CD4-positive, alpha-beta T cell (primary cell): ENCODE results near the gene SLC19A1. TPM values are rescaled to one million over a fixed set of nuclear protein-coding genes. Genes with fewer than 3 reads are reported as not detected.

Experiments used
- ATAC-seq: fragments of 200-7000 bp; cut with Tn5 transposase; one replicate; pipeline ENCODE4 v1.10.0; 2022; ENCODE audit warnings: mild to moderate bottlenecking; ENCODE audit not compliant: poor library complexity
- CTCF ChIA-PET: fragments of 350-600 bp; sonication (Branson Sonifier 250); formaldehyde crosslinking; loops from one replicate; lab custom pipeline; 2021; ENCODE audit warnings: antibody characterized with exemption, inconsistent platforms; lab: Charles Lee
- POLR2A ChIA-PET: fragments of 350-600 bp; sonication (Branson Sonifier 250); formaldehyde crosslinking; loops from one replicate; lab custom pipeline; 2021; ENCODE audit warnings: antibody characterized with exemption, inconsistent platforms; lab: Charles Lee
- DNase-seq, 14 experiments: peaks; one replicate each; pipeline ENCODE4 v3.0.0-alpha.2; 2013 to 2020; ENCODE audit warnings: mixed read lengths in 2 of 14
- H3K27ac ChIP-seq, 2 donors: one replicate each; pipeline versions ENCODE4 v1.5.1 to v1.7.0; 2013; ENCODE audit warnings: low read length in 2 of 2, low read depth in 1 of 2, mild to moderate bottlenecking in 1 of 2
- H3K27me3 ChIP-seq, 2 experiments: 1 replicate in 1 of 2; 2 replicates in 1 of 2; pipeline versions ENCODE4 v1.6.1 to v1.7.0; 2013; ENCODE audit warnings: low read length in 2 of 2, control low read depth in 1 of 2, mild to moderate bottlenecking in 1 of 2, moderate library complexity in 1 of 2; ENCODE audit not compliant: insufficient read depth in 2 of 2, control insufficient read depth in 1 of 2
- H3K36me3 ChIP-seq: one replicate; pipeline ENCODE4 v1.6.1; 2013; ENCODE audit warnings: low read length, control low read depth; ENCODE audit not compliant: insufficient read depth
- H3K4me1 ChIP-seq: one replicate; pipeline ENCODE4 v1.6.1; 2013; ENCODE audit warnings: low read length, control low read depth; ENCODE audit not compliant: insufficient read depth
- H3K4me3 ChIP-seq: one replicate; pipeline ENCODE4 v1.5.1; 2013; ENCODE audit warnings: mild to moderate bottlenecking, low read length, moderate library complexity
- H3K9me3 ChIP-seq, 2 experiments: 1 replicate in 1 of 2; 2 replicates in 1 of 2; pipeline versions ENCODE4 v1.6.1 to v1.7.0; 2013; ENCODE audit warnings: low read length in 2 of 2, mild to moderate bottlenecking in 2 of 2, control low read depth in 1 of 2, moderate library complexity in 1 of 2; ENCODE audit not compliant: control insufficient read depth in 1 of 2, insufficient read depth in 1 of 2
- H3K27ac Mint-ChIP-seq: one replicate; pipeline ENCODE4 v1.8.0; 2020; ENCODE audit warnings: mixed read lengths
- H3K27me3 Mint-ChIP-seq: one replicate; pipeline ENCODE4 v1.8.0; 2021; ENCODE audit warnings: mixed read lengths
- H3K36me3 Mint-ChIP-seq: one replicate; pipeline ENCODE4 v1.8.0; 2021; ENCODE audit warnings: low read depth, mixed read lengths
- H3K4me1 Mint-ChIP-seq: one replicate; pipeline ENCODE4 v1.8.0; 2021; ENCODE audit warnings: low read depth, mixed read lengths
- H3K4me3 Mint-ChIP-seq: one replicate; pipeline ENCODE4 v1.8.0; 2020; ENCODE audit warnings: mild to moderate bottlenecking, mixed read lengths
- H3K9me3 Mint-ChIP-seq: one replicate; pipeline ENCODE4 v1.8.0; 2020; ENCODE audit warnings: mixed read lengths
- intact Hi-C, 2 experiments: fragments of 100-400 bp; cut with DNase I in 1 of 2; cut with micrococcal nuclease in 1 of 2; formaldehyde crosslinking; loops; one replicate each; pipeline versions ENCODE4 v1.15.1 to v1.9.0; 2023 to 2025; cut with DNase I, micrococcal nuclease
- total RNA-seq, 174 experiments: library from RNA in 2 of 174; stranded (reverse) in 2 of 174; gene quantifications; one replicate each; pipeline ENCODE4 v1.2.3 and lab custom pipeline; 2021 to 2026
- TF ChIP-seq, protein P1 (sequence below): fragments of 200-600 bp; IDR thresholded peaks from one replicate; pipeline ENCODE4 v1.8.0; 2022; ENCODE audit warnings: antibody characterized with exemption, mild to moderate bottlenecking

The SLC19A1 gene
- total RNA-seq, 2 experiments from 2014 or later, result 11.5 to 12.0 TPM

GRCh38 chr21:45590246-45590725 lies 48.0 kb upstream of the SLC19A1 start:
- Mint-ChIP-seq H3K27ac (no peak overlapping the region), H3K4me1 (peaks cover 10% of the 10 kb centered on the region), H3K9me3 (peaks cover 8% of the 10 kb centered on the region), H3K4me3 (peak overlapping the region; percentile 58), H3K36me3 (no peaks in the 10 kb centered on the region), H3K27me3 (peaks cover 10% of the 10 kb centered on the region)
- Histone ChIP-seq H3K27ac (no peak overlapping the region), H3K4me3 (peak overlapping the region; percentile 56), H3K4me1 (peaks cover 36% of the 10 kb centered on the region), H3K27me3 (peaks cover 0 to 7% of the 10 kb centered on the region in 2 experiments), H3K36me3 (no peaks in the 10 kb centered on the region), H3K9me3 (peaks cover 0 to 15% of the 10 kb centered on the region in 2 experiments)
- TF ChIP-seq, protein P1, sequence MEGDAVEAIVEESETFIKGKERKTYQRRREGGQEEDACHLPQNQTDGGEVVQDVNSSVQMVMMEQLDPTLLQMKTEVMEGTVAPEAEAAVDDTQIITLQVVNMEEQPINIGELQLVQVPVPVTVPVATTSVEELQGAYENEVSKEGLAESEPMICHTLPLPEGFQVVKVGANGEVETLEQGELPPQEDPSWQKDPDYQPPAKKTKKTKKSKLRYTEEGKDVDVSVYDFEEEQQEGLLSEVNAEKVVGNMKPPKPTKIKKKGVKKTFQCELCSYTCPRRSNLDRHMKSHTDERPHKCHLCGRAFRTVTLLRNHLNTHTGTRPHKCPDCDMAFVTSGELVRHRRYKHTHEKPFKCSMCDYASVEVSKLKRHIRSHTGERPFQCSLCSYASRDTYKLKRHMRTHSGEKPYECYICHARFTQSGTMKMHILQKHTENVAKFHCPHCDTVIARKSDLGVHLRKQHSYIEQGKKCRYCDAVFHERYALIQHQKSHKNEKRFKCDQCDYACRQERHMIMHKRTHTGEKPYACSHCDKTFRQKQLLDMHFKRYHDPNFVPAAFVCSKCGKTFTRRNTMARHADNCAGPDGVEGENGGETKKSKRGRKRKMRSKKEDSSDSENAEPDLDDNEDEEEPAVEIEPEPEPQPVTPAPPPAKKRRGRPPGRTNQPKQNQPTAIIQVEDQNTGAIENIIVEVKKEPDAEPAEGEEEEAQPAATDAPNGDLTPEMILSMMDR, result no peak
- intact Hi-C loops, result loop anchor here in 1 of 2 experiments (1.0 to 10.0 kb wide), 3 partner anchors 48 to 1135 kb away; partner anchors contain the start of genes COL6A1, LRRC3 and SLC19A1
- POLR2A ChIA-PET, result interaction anchor here (1.3 kb wide), 1 partner anchor 34 kb away, joined by 5 read pairs; no protein-coding TSS in a partner anchor
- CTCF ChIA-PET, result interaction anchor here (0.6 to 0.9 kb wide), 2 partner anchors 34 to 36 kb away, joined by 3 read pairs; no protein-coding TSS in a partner anchor
- ATAC-seq (peak; percentile 57), DNase-seq (peak; percentile 65 to 86 (median 72))

GRCh38 chr21:45589686-45590245 lies 47.5 kb upstream of the SLC19A1 start:
- peaks cover 10% of the 10 kb centered on the region for H3K27me3 Mint-ChIP-seq
- ATAC-seq, result no peak
- H3K27ac ChIP-seq, result no peak overlapping the region
- ChIA-PET POLR2A (interaction anchor here (1.3 kb wide), 1 partner anchor 33 kb away, joined by 5 read pairs; no protein-coding TSS in a partner anchor), CTCF (interaction anchor here (0.6 to 0.9 kb wide), 2 partner anchors 34 to 35 kb away, joined by 3 read pairs; no protein-coding TSS in a partner anchor)
- peak overlapping the region; percentile 56 for H3K4me3 ChIP-seq
- peaks cover 10% of the 10 kb centered on the region for H3K4me1 Mint-ChIP-seq
- TF ChIP-seq, protein P1, result no peak
- peaks cover 3 to 15% of the 10 kb centered on the region in 2 experiments for H3K9me3 ChIP-seq
- intact Hi-C loops, result loop anchor here in 1 of 2 experiments (1.0 to 10.0 kb wide), 5 partner anchors 33 to 1135 kb away; partner anchors contain the start of genes COL6A1, LRRC3 and SLC19A1
- H3K9me3 Mint-ChIP-seq, result peaks cover 8% of the 10 kb centered on the region
- H3K36me3 ChIP-seq, result no peaks in the 10 kb centered on the region
- peaks cover 36% of the 10 kb centered on the region for H3K4me1 ChIP-seq
- H3K27me3 ChIP-seq, result peaks cover 0 to 8% of the 10 kb centered on the region in 2 experiments
- peak in 1 of 14 experiments; percentile 17 for DNase-seq
- H3K36me3 Mint-ChIP-seq, result no peaks in the 10 kb centered on the region
- no peak overlapping the region for H3K27ac Mint-ChIP-seq
- H3K4me3 Mint-ChIP-seq, result peak overlapping the region; percentile 6

DNA sequence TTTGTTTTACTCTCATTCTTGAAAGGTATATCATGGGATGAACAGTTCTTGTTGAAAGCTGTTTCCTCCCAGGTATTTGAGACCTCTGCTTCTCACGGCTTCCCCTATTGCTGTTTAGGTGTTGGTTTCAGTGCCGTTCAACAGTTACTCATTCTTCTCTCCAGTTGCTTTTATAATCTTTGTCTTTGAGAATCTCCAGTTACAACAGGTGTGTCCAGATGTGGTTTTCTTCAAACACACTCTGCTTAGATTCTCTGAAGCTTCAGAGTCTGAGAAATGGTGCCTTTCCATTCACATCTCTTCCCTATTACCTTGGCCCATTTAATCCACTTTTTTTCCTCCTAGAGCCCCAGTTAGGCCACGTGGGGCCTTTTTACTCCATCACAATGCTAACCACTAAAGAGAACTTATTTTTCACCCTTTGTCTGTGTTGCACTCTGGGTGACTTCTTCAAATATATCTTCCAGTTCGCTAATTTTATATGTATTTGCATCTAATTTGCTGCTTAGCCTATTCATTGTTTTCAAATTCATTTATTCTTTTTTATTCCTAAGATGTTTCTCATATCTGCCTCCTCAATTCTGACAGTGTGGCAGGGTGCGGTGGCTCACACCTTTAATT lies 46.7 kb upstream of the SLC19A1 start:
- Mint-ChIP-seq H3K27ac (no peak overlapping the region), H3K9me3 (peaks cover 8% of the 10 kb centered on the region), H3K4me1 (peaks cover 7% of the 10 kb centered on the region), H3K4me3 (peak overlapping the region; percentile 38), H3K27me3 (peaks cover 10% of the 10 kb centered on the region), H3K36me3 (no peaks in the 10 kb centered on the region)
- POLR2A ChIA-PET, result no interaction called here
- ATAC-seq, result no peak
- H3K27ac ChIP-seq, result no peak overlapping the region
- H3K36me3 ChIP-seq, result no peaks in the 10 kb centered on the region
- intact Hi-C loops, result loop anchor here in 1 of 2 experiments (2.0 kb wide), 2 partner anchors 32 to 56 kb away; no protein-coding TSS in a partner anchor
- peaks cover 5 to 15% of the 10 kb centered on the region in 2 experiments for H3K9me3 ChIP-seq
- peaks cover 36% of the 10 kb centered on the region for H3K4me1 ChIP-seq
- TF ChIP-seq, protein P1, result no peak
- no peak for DNase-seq
- CTCF ChIA-PET, result interaction anchor here (1.1 kb wide), 1 partner anchor 8 kb away, joined by 5 read pairs; no protein-coding TSS in a partner anchor
- H3K4me3 ChIP-seq, result no peak overlapping the region
- H3K27me3 ChIP-seq, result peaks cover 0 to 10% of the 10 kb centered on the region in 2 experiments
